WERI-Rb-1 (cell line): ENCODE measurements around the gene KRTAP4-3.
"Not testable (repeated sequence)": the region's sequence is repeated elsewhere in the genome, so short reads cannot be mapped to it uniquely, and the experiment has no call there.

ENCODE experiments used
- DNase-seq: peaks from one replicate; pipeline ENCODE4 v3.0.0-alpha.2; 2020
- H3K27ac ChIP-seq: fragments of 250-450 bp; sonication (Bioruptor Pico); 2 replicates; pipeline ENCODE4 v1.5.1; 2020; ENCODE audit warnings: mild to moderate bottlenecking, moderate library complexity
- H3K27me3 ChIP-seq: fragments of 250-450 bp; sonication (Bioruptor Pico); 2 replicates; pipeline ENCODE4 v1.5.1; 2021; ENCODE audit warnings: mild to moderate bottlenecking, low read depth, moderate library complexity; ENCODE audit not compliant: insufficient read depth, severe bottlenecking
- H3K36me3 ChIP-seq: fragments of 250-450 bp; sonication (Bioruptor Pico); 2 replicates; pipeline ENCODE4 v1.5.1; 2020; ENCODE audit warnings: mild to moderate bottlenecking, moderate library complexity
- H3K4me3 ChIP-seq: 2 replicates; pipeline ENCODE4 v1.5.1; 2011; ENCODE audit warnings: low read depth, mild to moderate bottlenecking, control low read depth, low read length
- H3K9me3 ChIP-seq: fragments of 250-450 bp; sonication (Bioruptor Pico); 2 replicates; pipeline ENCODE4 v1.5.1; 2021; ENCODE audit warnings: mild to moderate bottlenecking, moderate library complexity; ENCODE audit not compliant: severe bottlenecking
- TF ChIP-seq, protein P1 (sequence below): IDR thresholded peaks from 2 replicates; pipeline ENCODE4 v1.5.1; 2011; ENCODE audit warnings: low read depth, mild to moderate bottlenecking, control low read depth, inconsistent platforms, low read length

Gene KRTAP4-3

DNA sequence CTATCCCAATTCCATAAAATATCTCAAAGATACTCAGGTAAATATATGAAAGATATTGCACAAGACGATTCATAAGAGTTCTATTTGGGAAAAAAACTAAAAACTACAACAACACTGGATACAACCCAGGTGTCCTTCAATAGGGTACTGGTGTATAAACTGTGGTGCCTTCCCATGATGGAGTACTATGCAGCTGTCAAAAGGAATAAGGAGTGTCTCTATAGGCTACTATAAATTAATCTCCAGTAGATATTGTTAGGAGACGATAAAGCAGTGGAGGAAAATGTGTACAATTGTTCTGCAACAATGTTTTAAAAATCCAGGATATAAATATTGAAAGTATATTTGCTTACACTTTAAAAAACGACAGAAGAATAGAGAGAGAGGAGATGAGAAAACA, 41.6 kb downstream of the KRTAP4-3 start:
- TF ChIP-seq, protein P1, sequence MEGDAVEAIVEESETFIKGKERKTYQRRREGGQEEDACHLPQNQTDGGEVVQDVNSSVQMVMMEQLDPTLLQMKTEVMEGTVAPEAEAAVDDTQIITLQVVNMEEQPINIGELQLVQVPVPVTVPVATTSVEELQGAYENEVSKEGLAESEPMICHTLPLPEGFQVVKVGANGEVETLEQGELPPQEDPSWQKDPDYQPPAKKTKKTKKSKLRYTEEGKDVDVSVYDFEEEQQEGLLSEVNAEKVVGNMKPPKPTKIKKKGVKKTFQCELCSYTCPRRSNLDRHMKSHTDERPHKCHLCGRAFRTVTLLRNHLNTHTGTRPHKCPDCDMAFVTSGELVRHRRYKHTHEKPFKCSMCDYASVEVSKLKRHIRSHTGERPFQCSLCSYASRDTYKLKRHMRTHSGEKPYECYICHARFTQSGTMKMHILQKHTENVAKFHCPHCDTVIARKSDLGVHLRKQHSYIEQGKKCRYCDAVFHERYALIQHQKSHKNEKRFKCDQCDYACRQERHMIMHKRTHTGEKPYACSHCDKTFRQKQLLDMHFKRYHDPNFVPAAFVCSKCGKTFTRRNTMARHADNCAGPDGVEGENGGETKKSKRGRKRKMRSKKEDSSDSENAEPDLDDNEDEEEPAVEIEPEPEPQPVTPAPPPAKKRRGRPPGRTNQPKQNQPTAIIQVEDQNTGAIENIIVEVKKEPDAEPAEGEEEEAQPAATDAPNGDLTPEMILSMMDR: no peak
- no peak for DNase-seq
- Histone ChIP-seq H3K27ac (no peak overlapping the region), H3K4me3 (no peak overlapping the region), H3K36me3 (no peaks in the 10 kb centered on the region), H3K27me3 (peaks cover 70% of the 10 kb centered on the region), H3K9me3 (peaks cover 5% of the 10 kb centered on the region)

DNA sequence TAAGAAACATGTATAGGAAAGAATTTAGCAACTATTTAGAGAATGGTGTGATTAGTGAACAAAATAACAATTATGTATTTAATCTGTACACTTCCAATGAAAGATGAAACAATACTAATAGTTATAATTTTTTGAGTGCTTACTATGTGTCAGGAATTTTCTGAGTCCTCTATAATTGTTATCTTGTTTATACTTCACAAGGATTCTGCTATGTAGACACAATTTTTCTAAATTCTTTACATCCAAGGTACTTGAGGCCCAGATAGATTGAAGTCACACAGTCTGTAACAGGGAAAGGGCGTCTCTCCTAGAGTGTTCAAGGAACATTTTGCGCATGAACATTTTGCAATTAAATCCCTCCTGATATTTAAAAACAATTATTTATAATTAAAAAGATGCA, 43.0 kb downstream of the KRTAP4-3 start:
- TF ChIP-seq, protein P1: no peak
- H3K27me3 ChIP-seq: peaks cover 58% of the 10 kb centered on the region
- H3K36me3 ChIP-seq: no peaks in the 10 kb centered on the region
- H3K9me3 ChIP-seq: peaks cover 5% of the 10 kb centered on the region
- no peak overlapping the region for H3K27ac ChIP-seq
- H3K4me3 ChIP-seq: no peak overlapping the region
- no peak for DNase-seq

DNA sequence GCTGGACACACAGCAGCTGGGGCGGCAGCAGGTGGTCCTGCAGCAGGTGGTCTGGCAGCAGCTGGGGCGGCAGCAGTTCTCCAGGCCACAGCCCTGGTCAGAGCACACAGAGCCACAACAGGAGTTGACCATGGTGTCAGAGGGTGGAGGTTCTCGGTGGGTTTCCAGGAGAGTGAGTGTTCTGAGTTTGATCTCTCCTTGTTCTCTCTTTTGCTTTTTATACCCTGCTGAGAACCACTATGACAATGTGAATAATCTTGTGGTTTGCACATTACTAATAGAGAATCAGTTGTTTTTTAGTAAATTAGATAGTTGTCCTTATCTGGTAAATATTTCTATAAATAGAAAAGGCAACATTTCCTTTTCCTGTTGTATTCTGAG, 44.0 kb downstream of the KRTAP4-3 start, which contains the start of gene KRTAP4-12:
TSS of gene KRTAP4-12 (minus strand) at position 192 of the 381 bp plus-strand sequence. CDS start at position 132, 60 bp downstream.
- not testable (repeated sequence) for H3K9me3 ChIP-seq, DNase-seq, H3K36me3 ChIP-seq, H3K27ac ChIP-seq, H3K4me3 ChIP-seq
- H3K27me3 ChIP-seq: peaks cover 59% of the 10 kb centered on the region

DNA sequence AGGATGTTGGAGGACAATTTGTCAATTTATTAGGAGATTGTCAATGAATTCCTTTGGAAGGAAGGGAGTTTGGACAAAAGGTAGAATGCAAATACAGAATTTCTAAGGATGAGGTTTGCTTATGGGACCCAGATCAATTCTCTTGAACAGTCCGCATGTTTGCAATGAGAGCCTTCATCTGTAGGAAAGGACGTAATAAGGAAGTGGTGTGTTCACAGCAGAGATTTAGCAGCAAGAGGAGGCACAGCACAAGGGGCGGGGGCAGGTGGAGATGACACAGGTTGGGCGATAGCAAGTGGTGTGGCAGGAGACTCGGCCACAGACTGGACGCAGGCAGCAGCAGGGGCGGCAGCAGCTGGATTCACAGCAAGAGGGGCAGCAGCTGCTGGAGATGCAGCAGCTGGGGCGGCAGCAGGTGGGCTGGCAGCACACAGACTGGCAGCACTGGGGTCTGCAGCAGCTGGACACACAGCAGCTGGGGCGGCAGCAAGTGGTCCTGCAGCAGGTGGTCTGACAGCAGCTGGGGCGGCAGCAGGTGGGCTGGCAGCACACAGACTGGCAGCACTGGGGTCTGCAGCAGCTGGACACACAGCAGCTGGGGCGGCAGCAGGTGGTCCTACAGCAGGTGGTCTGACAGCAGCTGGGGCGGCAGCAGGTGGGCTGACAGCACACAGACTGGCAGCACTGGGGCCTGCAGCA, 44.6 kb downstream of the KRTAP4-3 start:
- not testable (repeated sequence) for H3K9me3 ChIP-seq, H3K36me3 ChIP-seq, H3K4me3 ChIP-seq, DNase-seq, H3K27ac ChIP-seq
- H3K27me3 ChIP-seq: peaks cover 60% of the 10 kb centered on the region

DNA sequence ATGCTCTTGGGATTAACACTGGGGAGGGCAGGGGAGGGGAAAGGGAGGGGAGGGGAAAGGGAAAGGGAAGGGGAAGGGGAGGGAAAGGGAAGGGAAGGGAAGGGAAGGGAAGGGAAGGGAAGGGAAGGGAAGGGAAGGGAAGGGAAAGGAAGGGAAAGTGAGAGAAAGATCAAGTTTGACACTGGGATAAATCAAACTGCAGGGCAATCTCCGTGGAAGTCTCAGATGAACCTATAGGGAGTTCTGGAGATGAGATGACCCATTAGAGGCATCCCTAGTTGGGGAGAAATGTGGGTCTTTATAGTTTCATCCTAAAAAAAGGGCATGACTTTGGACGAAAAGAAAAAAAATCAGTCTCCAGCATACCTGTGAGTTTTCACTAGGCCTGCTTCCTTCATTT, 46.3 kb downstream of the KRTAP4-3 start:
- Histone ChIP-seq H3K9me3 (peaks cover 5% of the 10 kb centered on the region), H3K27me3 (peaks cover 57% of the 10 kb centered on the region), H3K27ac (no peak overlapping the region), H3K36me3 (no peaks in the 10 kb centered on the region), H3K4me3 (no peak overlapping the region)
- TF ChIP-seq, protein P1: no peak
- DNase-seq: no peak

DNA sequence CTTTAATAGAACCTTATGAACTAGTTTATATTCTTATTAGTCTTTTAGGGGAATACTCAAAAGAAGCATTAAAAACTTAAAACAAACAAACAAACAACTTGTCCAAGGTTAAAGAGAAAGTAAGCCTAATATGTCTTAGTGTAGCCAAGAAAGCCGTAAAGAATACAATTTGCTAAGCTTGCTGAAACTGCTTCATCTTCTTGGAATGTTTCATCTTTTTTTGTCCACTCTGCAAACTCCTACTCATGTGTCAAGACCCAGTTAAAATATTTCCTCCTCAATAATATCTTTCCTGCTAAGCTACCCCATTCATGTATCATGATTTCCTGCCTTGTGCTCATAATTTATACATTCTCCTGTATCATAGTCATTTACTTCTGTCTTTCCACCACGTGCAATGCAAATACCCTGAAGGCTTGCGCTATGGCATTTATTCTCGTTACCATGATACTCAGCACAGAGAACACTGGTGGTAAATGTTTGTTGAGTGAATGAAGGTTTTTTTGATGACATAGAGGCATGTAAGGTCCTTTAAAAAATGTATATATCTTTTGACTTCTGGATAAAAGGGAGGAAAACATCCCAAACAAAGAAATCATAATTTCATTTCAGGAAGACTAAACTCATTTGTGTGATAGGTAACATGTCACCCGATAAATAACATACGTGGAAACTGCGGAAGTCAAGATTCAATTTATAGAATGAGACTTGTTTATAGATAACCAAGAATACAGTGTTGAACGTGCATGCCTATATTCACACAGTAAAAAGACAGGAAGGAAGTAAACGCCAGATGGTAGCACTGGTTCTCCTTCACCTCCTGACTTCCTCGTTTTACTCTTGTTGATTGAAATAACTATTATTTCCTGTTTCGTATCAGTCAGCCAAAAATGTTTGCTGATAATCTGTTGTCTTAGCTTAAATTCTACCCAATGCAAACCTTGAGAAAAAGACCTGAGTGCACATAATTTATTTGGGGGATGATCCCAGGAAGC, 48.0 kb downstream of the KRTAP4-3 start:
- H3K9me3 ChIP-seq, DNase-seq, H3K36me3 ChIP-seq, H3K4me3 ChIP-seq, H3K27ac ChIP-seq: not testable (repeated sequence)
- peaks cover 53% of the 10 kb centered on the region for H3K27me3 ChIP-seq

DNA sequence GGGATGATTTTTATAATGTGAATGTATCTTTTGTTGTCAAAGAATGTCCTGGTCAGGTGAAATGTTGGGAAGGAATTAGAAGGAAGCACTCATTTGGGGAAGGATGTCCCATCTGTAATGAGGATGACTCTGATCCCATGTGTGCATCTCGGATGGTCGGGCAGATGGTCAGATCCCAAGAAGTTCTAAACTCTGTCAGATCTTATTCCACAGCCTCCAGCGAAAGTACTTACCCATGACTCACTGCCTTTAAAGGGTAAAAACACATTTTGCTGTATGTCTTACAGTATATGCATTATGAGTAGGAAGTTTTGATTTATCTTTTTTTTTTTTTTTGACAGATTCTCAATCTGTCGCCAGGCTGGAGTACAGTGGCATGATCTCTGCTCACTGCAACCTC, 49.3 kb downstream of the KRTAP4-3 start:
- Histone ChIP-seq H3K27me3 (peaks cover 53% of the 10 kb centered on the region), H3K9me3 (peaks cover 7% of the 10 kb centered on the region), H3K4me3 (no peak overlapping the region), H3K27ac (no peak overlapping the region), H3K36me3 (no peaks in the 10 kb centered on the region)
- no peak for DNase-seq
- TF ChIP-seq, protein P1: no peak

DNA sequence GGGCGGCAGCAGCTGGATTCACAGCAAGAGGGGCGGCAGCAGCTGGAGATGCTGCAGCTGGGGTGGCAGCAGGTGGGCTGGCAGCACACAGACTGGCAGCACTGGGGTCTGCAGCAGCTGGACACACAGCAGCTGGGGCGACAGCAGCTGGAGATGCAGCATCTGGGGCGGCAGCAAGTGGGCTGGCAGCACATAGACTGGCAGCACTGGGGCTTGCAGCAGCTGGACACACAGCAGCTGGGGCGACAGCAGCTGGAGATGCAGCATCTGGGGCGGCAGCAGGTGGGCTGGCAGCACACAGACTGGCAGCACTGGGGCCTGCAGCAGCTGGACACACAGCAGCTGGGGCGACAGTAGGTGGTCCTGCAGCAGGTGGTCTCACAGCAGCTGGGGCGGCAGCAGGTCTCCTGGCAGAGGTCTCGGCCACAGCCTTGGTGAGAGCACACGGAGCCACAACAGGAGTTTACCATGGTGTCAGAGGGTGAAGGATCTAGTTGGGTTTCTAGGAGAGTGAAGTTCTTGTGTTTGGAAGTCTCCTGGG, 50.1 kb downstream of the KRTAP4-3 start, which contains the start of gene KRTAP4-11:
TSS of gene KRTAP4-11 (minus strand) at position 528 of the 541 bp plus-strand sequence. CDS start at position 470, 58 bp downstream.
- not testable (repeated sequence) for H3K27ac ChIP-seq, DNase-seq, H3K36me3 ChIP-seq, H3K4me3 ChIP-seq
- Histone ChIP-seq H3K9me3 (peaks cover 14% of the 10 kb centered on the region), H3K27me3 (peaks cover 53% of the 10 kb centered on the region)
